AG09309 (cell line): ENCODE measurements around the gene IFRD2.
"Not testable (repeated sequence)": the region's sequence is repeated elsewhere in the genome, so short reads cannot be mapped to it uniquely, and the experiment has no call there.

Source experiments
- DNase-seq: peaks from one replicate; pipeline ENCODE4 v3.0.0-alpha.2; 2010; ENCODE audit warnings: low read depth
- H3K4me3 ChIP-seq: 2 replicates; pipeline ENCODE4 v1.5.1; 2011; ENCODE audit warnings: mild to moderate bottlenecking, low read depth, low read length, moderate library complexity; ENCODE audit not compliant: control insufficient read depth
- TF ChIP-seq, protein P1 (sequence below): IDR thresholded peaks from 2 replicates; pipeline ENCODE4 v1.5.1; 2011; ENCODE audit warnings: mild to moderate bottlenecking, low read depth, low read length, inconsistent platforms; ENCODE audit not compliant: insufficient read depth, control insufficient read depth; ENCODE audit errors: missing control alignments

IFRD2 gene

DNA sequence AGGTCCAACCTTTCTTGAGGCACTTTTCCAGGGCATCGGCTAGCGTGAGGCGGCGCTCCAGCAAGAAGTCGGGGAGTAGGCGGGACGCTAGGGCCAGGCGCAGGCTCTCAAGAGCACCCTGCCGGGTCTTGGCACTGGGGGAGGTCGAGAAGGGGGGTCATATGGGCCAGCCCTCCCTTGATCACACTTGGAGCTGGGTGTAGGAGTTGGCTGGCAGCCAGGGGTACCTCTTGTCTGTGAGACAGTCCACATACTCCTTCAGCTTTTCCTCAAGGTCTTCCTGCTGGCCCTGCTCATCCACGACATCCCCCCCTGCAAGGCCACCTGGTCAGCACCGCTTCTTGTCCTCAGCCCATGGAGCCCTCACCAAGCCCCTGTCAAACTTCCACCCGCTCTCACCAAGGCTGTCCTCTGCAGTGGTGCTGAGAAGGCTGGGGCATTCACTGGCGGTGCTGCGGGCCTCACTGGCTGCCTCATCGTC is 2.0 kb downstream of the IFRD2 start:
- TF ChIP-seq, protein P1, sequence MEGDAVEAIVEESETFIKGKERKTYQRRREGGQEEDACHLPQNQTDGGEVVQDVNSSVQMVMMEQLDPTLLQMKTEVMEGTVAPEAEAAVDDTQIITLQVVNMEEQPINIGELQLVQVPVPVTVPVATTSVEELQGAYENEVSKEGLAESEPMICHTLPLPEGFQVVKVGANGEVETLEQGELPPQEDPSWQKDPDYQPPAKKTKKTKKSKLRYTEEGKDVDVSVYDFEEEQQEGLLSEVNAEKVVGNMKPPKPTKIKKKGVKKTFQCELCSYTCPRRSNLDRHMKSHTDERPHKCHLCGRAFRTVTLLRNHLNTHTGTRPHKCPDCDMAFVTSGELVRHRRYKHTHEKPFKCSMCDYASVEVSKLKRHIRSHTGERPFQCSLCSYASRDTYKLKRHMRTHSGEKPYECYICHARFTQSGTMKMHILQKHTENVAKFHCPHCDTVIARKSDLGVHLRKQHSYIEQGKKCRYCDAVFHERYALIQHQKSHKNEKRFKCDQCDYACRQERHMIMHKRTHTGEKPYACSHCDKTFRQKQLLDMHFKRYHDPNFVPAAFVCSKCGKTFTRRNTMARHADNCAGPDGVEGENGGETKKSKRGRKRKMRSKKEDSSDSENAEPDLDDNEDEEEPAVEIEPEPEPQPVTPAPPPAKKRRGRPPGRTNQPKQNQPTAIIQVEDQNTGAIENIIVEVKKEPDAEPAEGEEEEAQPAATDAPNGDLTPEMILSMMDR, result no peak
- DNase-seq, result no peak
- H3K4me3 ChIP-seq, result no peak overlapping the region

GRCh38 chr3:50289130-50289529 is 3.1 kb downstream of the IFRD2 start:
- no peak for DNase-seq
- TF ChIP-seq, protein P1, result no peak
- H3K4me3 ChIP-seq, result no peak overlapping the region

DNA sequence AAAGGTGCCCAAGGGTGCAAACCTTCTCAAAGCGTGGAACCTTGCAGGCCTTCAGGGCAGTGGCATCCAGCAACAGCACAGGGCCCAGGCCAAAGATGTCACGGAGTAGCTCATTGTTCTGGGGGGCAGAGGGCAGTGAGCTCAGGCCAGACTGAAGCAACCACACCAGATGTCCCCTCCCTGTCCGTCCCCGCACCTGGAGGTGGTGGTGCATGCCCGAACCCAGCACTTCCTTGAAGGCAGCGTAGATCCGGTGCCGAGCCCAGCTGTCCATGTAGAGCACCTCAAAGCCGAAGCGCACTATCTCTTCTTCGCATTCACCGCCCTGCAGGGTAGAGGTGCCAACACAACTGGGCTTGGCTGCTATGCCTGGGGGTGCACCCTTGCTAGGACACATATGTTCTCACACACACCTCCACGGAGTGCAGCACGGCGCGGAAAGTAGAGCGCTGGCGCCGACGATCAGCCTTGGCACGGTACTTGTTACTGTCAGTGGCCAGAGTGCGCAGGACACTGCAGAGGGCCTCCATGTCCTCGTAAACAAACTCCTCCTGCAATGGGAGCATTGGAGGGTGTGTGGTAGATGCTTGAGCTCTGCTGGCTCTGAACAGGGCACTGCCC is 3.7 kb downstream of the IFRD2 start:
- no peak for DNase-seq
- TF ChIP-seq, protein P1, result no peak
- no peak overlapping the region for H3K4me3 ChIP-seq

DNA sequence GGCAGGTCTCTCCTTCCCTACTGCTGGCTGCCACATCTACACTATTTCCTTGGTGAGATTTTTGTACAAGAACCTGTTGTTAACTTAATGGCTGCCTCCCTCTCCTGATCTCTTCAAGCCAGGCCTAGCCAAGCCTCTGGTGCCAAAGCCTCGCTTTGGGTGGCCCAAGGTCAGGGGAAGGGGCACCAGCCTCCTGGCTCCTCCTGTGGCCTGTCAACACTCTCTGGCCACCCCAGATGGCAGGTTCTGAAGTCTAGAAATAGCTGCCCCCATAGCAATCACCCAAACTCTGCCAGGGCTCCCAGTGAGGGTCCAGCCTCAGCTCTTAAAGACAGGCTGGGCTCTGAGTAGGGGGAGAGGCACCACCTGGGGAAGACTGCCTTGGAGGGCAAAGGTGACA is 5.0 kb downstream of the IFRD2 start:
- TF ChIP-seq, protein P1, result no peak
- H3K4me3 ChIP-seq, result no peak overlapping the region
- no peak for DNase-seq

DNA sequence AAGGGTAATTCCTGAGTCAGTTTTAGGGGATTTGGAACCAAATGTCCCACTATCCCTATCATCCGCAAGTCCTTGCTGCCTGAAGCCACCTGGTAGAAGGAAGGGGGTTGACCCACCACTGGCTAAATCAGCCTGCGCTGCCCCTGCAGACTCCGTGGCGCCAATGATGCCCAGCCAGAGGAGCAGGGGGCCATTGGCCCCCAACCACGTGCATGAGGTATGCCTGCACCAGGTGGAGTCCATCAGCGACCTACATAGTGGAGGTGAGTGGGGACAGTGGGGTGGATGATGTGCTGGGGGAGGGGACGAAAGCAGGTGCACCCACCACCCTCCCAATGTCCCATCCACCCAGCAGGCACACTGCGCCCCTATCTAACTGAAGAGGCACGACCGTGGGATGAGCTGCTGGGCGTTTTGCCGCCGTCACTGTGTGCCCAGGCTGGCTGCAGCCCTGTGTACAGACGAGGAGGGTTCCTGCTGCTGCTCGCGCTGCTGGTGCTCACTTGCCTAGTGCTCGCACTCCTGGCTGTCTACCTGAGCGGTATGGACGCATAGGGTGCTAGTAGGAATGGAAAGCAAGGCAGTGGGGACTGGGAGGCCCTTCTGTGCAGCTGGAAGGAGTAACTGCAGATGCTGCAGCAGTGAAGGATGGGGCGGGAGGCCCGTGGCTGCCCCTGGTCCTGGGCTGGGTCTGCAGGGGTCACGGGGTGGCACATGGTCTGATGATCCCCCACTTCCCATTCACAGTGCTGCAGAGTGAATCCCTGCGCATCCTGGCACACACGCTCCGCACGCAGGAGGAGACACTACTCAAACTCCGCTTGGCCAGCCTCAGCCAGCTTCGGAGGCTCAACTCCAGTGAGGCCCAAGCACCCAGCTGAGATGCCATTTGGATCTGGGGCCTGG is 5.7 kb downstream of the IFRD2 start:
- H3K4me3 ChIP-seq, result no peak overlapping the region
- DNase-seq, result no peak
- TF ChIP-seq, protein P1, result no peak

GRCh38 chr3:50284121-50284520 is 8.1 kb downstream of the IFRD2 start:
- not testable (repeated sequence) for DNase-seq, H3K4me3 ChIP-seq
